Stimulated activated CD8-positive, alpha-beta memory T cell treated with anti-CD3 and anti-CD28 coated beads, Interleukin-4, amount 100 ng/mL, for 4 hours (primary cell): Measurements from ENCODE around the gene TSPAN13.

Source experiments
- DNase-seq, 2 donors: peaks; one replicate each; pipeline ENCODE4 v3.0.0-alpha.2; 2020; ENCODE audit warnings: low read depth in 2 of 2, low spot score in 1 of 2

The TSPAN13 gene

GRCh38 chr7:16774294-16774693 is 20.7 kb downstream of the TSPAN13 start:
- no peak for DNase-seq

GRCh38 chr7:16774986-16775385 is 21.4 kb downstream of the TSPAN13 start:
- no peak for DNase-seq

GRCh38 chr7:16776053-16776452 is 22.5 kb downstream of the TSPAN13 start:
- DNase-seq = no peak

- DNase-seq = no peak
Observed at GRCh38 chr7:16778476-16778875, 24.9 kb downstream of the TSPAN13 start.

- no peak for DNase-seq
Observed at GRCh38 chr7:16779051-16779450, 25.5 kb downstream of the TSPAN13 start.

GRCh38 chr7:16780596-16780995 is 27.0 kb downstream of the TSPAN13 start:
- DNase-seq = no peak

- no peak for DNase-seq
Observed at GRCh38 chr7:16785321-16785720, 31.8 kb downstream of the TSPAN13 start.

GRCh38 chr7:16785846-16786245 is 32.3 kb downstream of the TSPAN13 start:
- no peak for DNase-seq

- DNase-seq = no peak
Observed at GRCh38 chr7:16786257-16786656, 32.7 kb downstream of the TSPAN13 start.

GRCh38 chr7:16787127-16787526 is 33.6 kb downstream of the TSPAN13 start:
- no peak for DNase-seq

GRCh38 chr7:16791071-16791470 is 37.5 kb downstream of the TSPAN13 start:
- DNase-seq = no peak

- no peak for DNase-seq
Observed at GRCh38 chr7:16791905-16792698, 38.5 kb downstream of the TSPAN13 start.

- no peak for DNase-seq
Observed at GRCh38 chr7:16794986-16795385, 41.4 kb downstream of the TSPAN13 start.

GRCh38 chr7:16795624-16796023 is 42.1 kb downstream of the TSPAN13 start:
- no peak for DNase-seq

GRCh38 chr7:16801111-16801542 is 47.6 kb downstream of the TSPAN13 start:
- DNase-seq = no peak

GRCh38 chr7:16801579-16801978 is 48.0 kb downstream of the TSPAN13 start:
- DNase-seq = no peak

- no peak for DNase-seq
Observed at GRCh38 chr7:16803125-16803524, 49.6 kb downstream of the TSPAN13 start.

GRCh38 chr7:16803881-16804673 is 50.5 kb downstream of the TSPAN13 start:
- no peak for DNase-seq

GRCh38 chr7:16804674-16805439 is 51.3 kb downstream of the TSPAN13 start, which contains the start of gene AGR2:
Gene AGR2 (minus strand): TSS chr7:16804999. CDS start chr7:16801796, 3,203 bp downstream.
- no peak for DNase-seq

- DNase-seq = no peak
Observed at GRCh38 chr7:16805441-16805840, 51.9 kb downstream of the TSPAN13 start.

- DNase-seq = no peak
Observed at GRCh38 chr7:16810112-16810511, 56.6 kb downstream of the TSPAN13 start.
